Ascending aorta (tissue), 2 donors: Measurements from ENCODE around the gene FRMPD4. TPM values are rescaled to one million over a fixed set of nuclear protein-coding genes. Genes with fewer than 3 reads are reported as not detected.

Experiments used
- DNase-seq, 2 donors: peaks; one replicate each; pipeline ENCODE4 v3.0.0-alpha.2; 2019; ENCODE audit warnings: low spot score in 2 of 2
- H3K27ac ChIP-seq, 2 donors: fragments of 200-600 bp; sonication (generic); one replicate each; pipeline ENCODE4 v1.5.1; 2016 to 2017; ENCODE audit warnings: mild to moderate bottlenecking in 1 of 2
- H3K27me3 ChIP-seq: fragments of 200-600 bp; sonication (generic); one replicate; pipeline ENCODE4 v1.5.1; 2017
- H3K36me3 ChIP-seq, 2 donors: fragments of 200-600 bp; sonication (generic); one replicate each; pipeline ENCODE4 v1.5.1; 2016
- H3K4me1 ChIP-seq, 2 donors: fragments of 200-600 bp; sonication (generic); one replicate each; pipeline ENCODE4 v1.5.1; 2016 to 2017; ENCODE audit warnings: mild to moderate bottlenecking in 1 of 2
- H3K4me3 ChIP-seq, 2 donors: fragments of 200-600 bp; sonication (generic); one replicate each; pipeline ENCODE4 v1.5.1; 2016 to 2017; ENCODE audit warnings: mild to moderate bottlenecking in 1 of 2
- H3K9me3 ChIP-seq, 2 donors: fragments of 200-600 bp; sonication (generic); one replicate each; pipeline ENCODE4 v1.5.1; 2016
- intact Hi-C: fragments of 100-400 bp; cut with DNase I; formaldehyde crosslinking; loops from one replicate; pipeline ENCODE4 v1.15.1; 2023
- total RNA-seq: library from RNA; depleted of rRNA; stranded (reverse); fragments of >200 nt; gene quantifications from one replicate; pipeline ENCODE4 v1.1.0, GENCODE V29; 2016
- TF ChIP-seq, protein P1 (sequence below), 3 experiments: fragments of 200-600 bp in 2 of 3; fragments of 450-650 bp in 1 of 3; sonication (generic) in 2 of 3; IDR thresholded peaks; one replicate each; pipeline ENCODE4 v1.5.1; 2016 to 2019; ENCODE audit warnings: antibody characterized with exemption in 3 of 3, mild to moderate bottlenecking in 1 of 3, moderate library complexity in 1 of 3

Gene FRMPD4
- not detected for total RNA-seq

GRCh38 chrX:12138361-12139313 lies at the start of gene FRMPD4:
Gene FRMPD4 (plus strand): TSS chrX:12138473. CDS start chrX:12138972, 499 bp downstream.
- H3K4me3 ChIP-seq: peak within 1 kb of the TSS in 1 of 2 donors; percentile 6
- H3K27me3 ChIP-seq: no peaks in the 10 kb centered on the region
- no peak for DNase-seq
- intact Hi-C loops: no loop called here
- no peak within 1 kb of the TSS for H3K27ac ChIP-seq
- no peaks in the 10 kb centered on the region for H3K36me3 ChIP-seq
- no peaks in the 10 kb centered on the region for H3K9me3 ChIP-seq
- TF ChIP-seq, protein P1, sequence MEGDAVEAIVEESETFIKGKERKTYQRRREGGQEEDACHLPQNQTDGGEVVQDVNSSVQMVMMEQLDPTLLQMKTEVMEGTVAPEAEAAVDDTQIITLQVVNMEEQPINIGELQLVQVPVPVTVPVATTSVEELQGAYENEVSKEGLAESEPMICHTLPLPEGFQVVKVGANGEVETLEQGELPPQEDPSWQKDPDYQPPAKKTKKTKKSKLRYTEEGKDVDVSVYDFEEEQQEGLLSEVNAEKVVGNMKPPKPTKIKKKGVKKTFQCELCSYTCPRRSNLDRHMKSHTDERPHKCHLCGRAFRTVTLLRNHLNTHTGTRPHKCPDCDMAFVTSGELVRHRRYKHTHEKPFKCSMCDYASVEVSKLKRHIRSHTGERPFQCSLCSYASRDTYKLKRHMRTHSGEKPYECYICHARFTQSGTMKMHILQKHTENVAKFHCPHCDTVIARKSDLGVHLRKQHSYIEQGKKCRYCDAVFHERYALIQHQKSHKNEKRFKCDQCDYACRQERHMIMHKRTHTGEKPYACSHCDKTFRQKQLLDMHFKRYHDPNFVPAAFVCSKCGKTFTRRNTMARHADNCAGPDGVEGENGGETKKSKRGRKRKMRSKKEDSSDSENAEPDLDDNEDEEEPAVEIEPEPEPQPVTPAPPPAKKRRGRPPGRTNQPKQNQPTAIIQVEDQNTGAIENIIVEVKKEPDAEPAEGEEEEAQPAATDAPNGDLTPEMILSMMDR (IDR thresholded peaks at IDR 0.05): no peak
- no peaks in the 10 kb centered on the region for H3K4me1 ChIP-seq

- H3K36me3 ChIP-seq: no peaks in the 10 kb centered on the region
- H3K4me1 ChIP-seq: no peaks in the 10 kb centered on the region
- no peaks in the 10 kb centered on the region for H3K9me3 ChIP-seq
- intact Hi-C loops: no loop called here
- DNase-seq: no peak
- H3K27me3 ChIP-seq: no peaks in the 10 kb centered on the region
- H3K4me3 ChIP-seq: no peak overlapping the region
- no peak overlapping the region for H3K27ac ChIP-seq
- TF ChIP-seq, protein P1 (IDR thresholded peaks at IDR 0.05): no peak
Observed at GRCh38 chrX:12089740-12090139, 48.5 kb upstream of the FRMPD4 start.

DNA sequence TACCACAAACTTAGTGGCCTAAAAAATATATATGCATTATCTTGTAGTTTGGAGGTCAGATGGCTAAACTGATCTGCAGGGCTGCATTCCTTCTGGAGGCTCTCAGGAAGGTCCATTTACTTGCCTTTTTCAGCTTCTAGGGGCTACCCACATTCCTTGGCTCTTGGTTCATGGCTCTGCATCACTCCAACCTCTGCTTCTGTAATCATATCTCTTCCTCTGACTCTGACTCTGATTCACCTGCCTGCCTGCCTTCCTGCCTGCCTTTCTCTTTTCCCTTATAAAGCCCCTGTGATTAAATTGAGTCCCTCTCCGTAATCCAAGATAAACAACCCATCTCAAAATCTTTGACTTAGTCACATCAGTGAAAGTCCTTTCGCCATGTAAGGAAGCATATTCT lies 25.0 kb upstream of the FRMPD4 start:
- DNase-seq: no peak
- no peak overlapping the region for H3K27ac ChIP-seq
- H3K4me1 ChIP-seq: no peaks in the 10 kb centered on the region
- no peak overlapping the region for H3K4me3 ChIP-seq
- no peaks in the 10 kb centered on the region for H3K9me3 ChIP-seq
- H3K36me3 ChIP-seq: no peaks in the 10 kb centered on the region
- intact Hi-C loops: no loop called here
- TF ChIP-seq, protein P1 (IDR thresholded peaks at IDR 0.05): no peak
- H3K27me3 ChIP-seq: no peaks in the 10 kb centered on the region

GRCh38 chrX:12115377-12115776 lies 22.9 kb upstream of the FRMPD4 start:
- Histone ChIP-seq H3K36me3 (no peaks in the 10 kb centered on the region), H3K27me3 (no peaks in the 10 kb centered on the region), H3K27ac (no peak overlapping the region), H3K4me3 (no peak overlapping the region), H3K9me3 (no peaks in the 10 kb centered on the region), H3K4me1 (no peaks in the 10 kb centered on the region)
- DNase-seq: no peak
- TF ChIP-seq, protein P1 (IDR thresholded peaks at IDR 0.05): no peak
- intact Hi-C loops: no loop called here

GRCh38 chrX:12118134-12118533 lies 20.1 kb upstream of the FRMPD4 start:
- Histone ChIP-seq H3K27me3 (no peaks in the 10 kb centered on the region), H3K36me3 (no peaks in the 10 kb centered on the region), H3K27ac (no peak overlapping the region), H3K4me3 (no peak overlapping the region), H3K9me3 (no peaks in the 10 kb centered on the region), H3K4me1 (no peaks in the 10 kb centered on the region)
- intact Hi-C loops: no loop called here
- TF ChIP-seq, protein P1 (IDR thresholded peaks at IDR 0.05): no peak
- DNase-seq: no peak
